ENCODE measurements around the gene MYO1H. TPM values are rescaled to one million over a fixed set of nuclear protein-coding genes. Genes with fewer than 3 reads are reported as not detected.
"Not testable (repeated sequence)": the region's sequence is repeated elsewhere in the genome, so short reads cannot be mapped to it uniquely, and the experiment has no call there.

MYO1H gene
- total RNA-seq, 1 donor from 2014 or later: 0.72 TPM

GRCh38 chr12:109421355-109422087 lies 73.8 kb downstream of the MYO1H start:
- H3K9me3 Mint-ChIP-seq: no peaks in the 10 kb centered on the region
- H3K36me3 Mint-ChIP-seq: no peaks in the 10 kb centered on the region
- no peak for TF ChIP-seq CTCF (conservative IDR thresholded peaks at IDR 0.05)
- DNase-seq (ENCODE audit: extremely low spot score, unreplicated experiment): no peak
- H3K27ac Mint-ChIP-seq: no peak overlapping the region
- H3K4me3 Mint-ChIP-seq: no peak overlapping the region
- H3K27me3 Mint-ChIP-seq: peaks cover 9% of the 10 kb centered on the region
- no peaks in the 10 kb centered on the region for H3K4me1 Mint-ChIP-seq (ENCODE audit: unreplicated experiment)

- H3K9me3 Mint-ChIP-seq: no peaks in the 10 kb centered on the region
- H3K36me3 Mint-ChIP-seq: no peaks in the 10 kb centered on the region
- H3K27ac Mint-ChIP-seq: no peak overlapping the region
- no peak for DNase-seq (ENCODE audit: extremely low spot score, unreplicated experiment)
- H3K4me1 Mint-ChIP-seq (ENCODE audit: unreplicated experiment): no peaks in the 10 kb centered on the region
- H3K27me3 Mint-ChIP-seq: peaks cover 9% of the 10 kb centered on the region
- no peak overlapping the region for H3K4me3 Mint-ChIP-seq
- no peak for TF ChIP-seq CTCF (conservative IDR thresholded peaks at IDR 0.05)
Measured at GRCh38 chr12:109422251-109422650, 74.6 kb downstream of the MYO1H start.

- Mint-ChIP-seq H3K27ac (no peak overlapping the region), H3K4me1 (ENCODE audit: unreplicated experiment) (no peaks in the 10 kb centered on the region), H3K4me3 (no peak overlapping the region), H3K9me3 (no peaks in the 10 kb centered on the region), H3K36me3 (no peaks in the 10 kb centered on the region), H3K27me3 (peaks cover 9% of the 10 kb centered on the region)
- TF ChIP-seq CTCF (conservative IDR thresholded peaks at IDR 0.05): no peak
- no peak for DNase-seq (ENCODE audit: extremely low spot score, unreplicated experiment)
Measured at GRCh38 chr12:109423392-109423791, 75.7 kb downstream of the MYO1H start.

- H3K27ac Mint-ChIP-seq: no peak overlapping the region
- H3K4me1 Mint-ChIP-seq (ENCODE audit: unreplicated experiment): peaks cover 7% of the 10 kb centered on the region
- peaks cover 4% of the 10 kb centered on the region for H3K9me3 Mint-ChIP-seq
- DNase-seq (ENCODE audit: extremely low spot score, unreplicated experiment): peak; percentile 79
- no peaks in the 10 kb centered on the region for H3K36me3 Mint-ChIP-seq
- H3K4me3 Mint-ChIP-seq: no peak overlapping the region
- peak; percentile 98 for TF ChIP-seq CTCF (conservative IDR thresholded peaks at IDR 0.05)
- peaks cover 7% of the 10 kb centered on the region for H3K27me3 Mint-ChIP-seq
Measured at GRCh38 chr12:109428037-109428629, 80.4 kb downstream of the MYO1H start.

GRCh38 chr12:109428804-109429203 lies 81.1 kb downstream of the MYO1H start:
- not testable (repeated sequence) for DNase-seq (ENCODE audit: extremely low spot score, unreplicated experiment); H3K9me3 Mint-ChIP-seq; H3K36me3 Mint-ChIP-seq; H3K27me3 Mint-ChIP-seq; H3K27ac Mint-ChIP-seq; H3K4me3 Mint-ChIP-seq
- peaks cover 12% of the 10 kb centered on the region for H3K4me1 Mint-ChIP-seq (ENCODE audit: unreplicated experiment)

GRCh38 chr12:109430244-109430643 lies 82.5 kb downstream of the MYO1H start:
- Mint-ChIP-seq H3K9me3 (peaks cover 4% of the 10 kb centered on the region), H3K4me3 (no peak overlapping the region), H3K27me3 (peaks cover 3% of the 10 kb centered on the region), H3K36me3 (no peaks in the 10 kb centered on the region), H3K27ac (no peak overlapping the region), H3K4me1 (ENCODE audit: unreplicated experiment) (peaks cover 12% of the 10 kb centered on the region)
- no peak for TF ChIP-seq CTCF (conservative IDR thresholded peaks at IDR 0.05)
- no peak for DNase-seq (ENCODE audit: extremely low spot score, unreplicated experiment)

All from type B pancreatic cell (in vitro differentiated cells).